Cardiac muscle cell (in vitro differentiated cells and primary cell): ENCODE data around the gene MRPS23. TPM values are rescaled to one million over a fixed set of nuclear protein-coding genes. Genes with fewer than 3 reads are reported as not detected.

Experiments
- DNase-seq, 2 donors: peaks; one replicate each; pipeline versions ENCODE4 v3.0.0 to v3.0.0-alpha.2; 2010 to 2017; ENCODE audit warnings: low read depth in 1 of 2, low spot score in 1 of 2
- H3K27ac ChIP-seq: fragments of 200-600 bp; sonication (generic); 2 replicates; pipeline ENCODE4 v1.5.1; 2016
- H3K27me3 ChIP-seq: fragments of 200-600 bp; sonication (generic); 2 replicates; pipeline ENCODE4 v1.6.0; 2016; ENCODE audit warnings: control low read depth
- H3K36me3 ChIP-seq: fragments of 200-600 bp; sonication (generic); 2 replicates; pipeline ENCODE4 v1.5.1; 2016; ENCODE audit warnings: control low read depth
- H3K4me1 ChIP-seq: fragments of 200-600 bp; sonication (generic); 2 replicates; pipeline ENCODE4 v1.8.1; 2017; ENCODE audit warnings: low read depth, mild to moderate bottlenecking, mixed run types
- H3K4me3 ChIP-seq: fragments of 200-600 bp; sonication (generic); 2 replicates; pipeline ENCODE4 v1.5.1; 2016; ENCODE audit warnings: mild to moderate bottlenecking
- H3K9me3 ChIP-seq: fragments of 200-600 bp; sonication (generic); 2 replicates; pipeline ENCODE4 v1.5.1; 2017; ENCODE audit warnings: low read depth, mild to moderate bottlenecking, control low read depth
- polyA plus RNA-seq: library from polyadenylated mRNA; unstranded; fragments of >200 nt; fragmentation: Nextera tagmentation; extraction: Ambion mirVana; gene quantifications from 2 replicates; pipeline ENCODE4 v1.2.1, GENCODE V29; 2016
- total RNA-seq: library from RNA; depleted of rRNA; stranded (reverse); fragments of >200 nt; gene quantifications from 2 replicates; pipeline ENCODE4 v1.2.3, GENCODE V29; 2016
- TF ChIP-seq, protein P1 (sequence below): IDR thresholded peaks from 2 replicates; pipeline ENCODE4 v1.5.1; 2012; ENCODE audit warnings: low read depth, mild to moderate bottlenecking, low read length

Gene MRPS23
- total and polyA plus RNA-seq, 2 experiments from 2014 or later = 24.4 to 87.9 TPM

DNA sequence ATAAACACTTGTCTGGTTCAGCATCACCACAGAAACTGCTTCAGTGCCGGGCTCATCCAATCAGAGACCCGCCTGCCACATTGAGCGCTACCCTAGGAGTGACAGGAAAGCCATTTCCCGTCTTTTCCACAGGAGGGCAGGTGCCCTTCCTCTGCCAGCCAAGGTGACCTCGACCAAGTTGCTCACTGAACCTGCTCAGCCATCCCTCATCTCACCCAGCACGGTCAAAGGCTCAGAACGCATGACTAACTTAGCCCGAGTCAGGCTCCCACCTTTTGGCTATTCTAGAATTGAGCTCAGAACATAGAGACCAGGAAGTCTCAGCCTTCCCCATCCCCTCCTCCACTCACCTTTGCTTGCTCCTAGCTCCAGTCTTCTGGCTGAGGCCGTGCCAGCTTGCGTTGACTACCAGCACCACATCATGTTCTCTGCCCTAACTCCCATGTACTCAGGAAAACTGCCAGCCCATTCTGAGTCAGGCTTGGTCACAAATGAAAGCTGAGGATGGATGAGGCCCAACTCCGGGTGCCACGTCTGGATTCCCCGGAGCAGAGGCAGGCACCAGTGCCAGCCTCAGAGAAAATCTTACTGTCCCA lies 15.6 kb downstream of the MRPS23 start:
- no peak for DNase-seq
- Histone ChIP-seq H3K27ac (no peak overlapping the region), H3K27me3 (no peaks in the 10 kb centered on the region), H3K36me3 (peaks cover 4% of the 10 kb centered on the region), H3K9me3 (no peaks in the 10 kb centered on the region), H3K4me3 (no peak overlapping the region), H3K4me1 (peaks cover 5% of the 10 kb centered on the region)
- TF ChIP-seq, protein P1, sequence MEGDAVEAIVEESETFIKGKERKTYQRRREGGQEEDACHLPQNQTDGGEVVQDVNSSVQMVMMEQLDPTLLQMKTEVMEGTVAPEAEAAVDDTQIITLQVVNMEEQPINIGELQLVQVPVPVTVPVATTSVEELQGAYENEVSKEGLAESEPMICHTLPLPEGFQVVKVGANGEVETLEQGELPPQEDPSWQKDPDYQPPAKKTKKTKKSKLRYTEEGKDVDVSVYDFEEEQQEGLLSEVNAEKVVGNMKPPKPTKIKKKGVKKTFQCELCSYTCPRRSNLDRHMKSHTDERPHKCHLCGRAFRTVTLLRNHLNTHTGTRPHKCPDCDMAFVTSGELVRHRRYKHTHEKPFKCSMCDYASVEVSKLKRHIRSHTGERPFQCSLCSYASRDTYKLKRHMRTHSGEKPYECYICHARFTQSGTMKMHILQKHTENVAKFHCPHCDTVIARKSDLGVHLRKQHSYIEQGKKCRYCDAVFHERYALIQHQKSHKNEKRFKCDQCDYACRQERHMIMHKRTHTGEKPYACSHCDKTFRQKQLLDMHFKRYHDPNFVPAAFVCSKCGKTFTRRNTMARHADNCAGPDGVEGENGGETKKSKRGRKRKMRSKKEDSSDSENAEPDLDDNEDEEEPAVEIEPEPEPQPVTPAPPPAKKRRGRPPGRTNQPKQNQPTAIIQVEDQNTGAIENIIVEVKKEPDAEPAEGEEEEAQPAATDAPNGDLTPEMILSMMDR = no peak

- Histone ChIP-seq H3K36me3 (peaks cover under 1% of the 10 kb centered on the region), H3K9me3 (no peaks in the 10 kb centered on the region), H3K4me3 (peak overlapping the region; percentile 27), H3K27ac (peak overlapping the region; percentile 48), H3K27me3 (no peaks in the 10 kb centered on the region), H3K4me1 (peaks cover 5% of the 10 kb centered on the region)
- TF ChIP-seq, protein P1 = peak; percentile 88
- peak; percentile 82 to 85 for DNase-seq
Observed at GRCh38 chr17:57833179-57833939, 16.5 kb downstream of the MRPS23 start.

- TF ChIP-seq, protein P1 = no peak
- Histone ChIP-seq H3K27me3 (no peaks in the 10 kb centered on the region), H3K4me1 (peaks cover 5% of the 10 kb centered on the region), H3K4me3 (peak overlapping the region; percentile 27), H3K9me3 (no peaks in the 10 kb centered on the region), H3K27ac (peak overlapping the region; percentile 48), H3K36me3 (no peaks in the 10 kb centered on the region)
- peak in 1 of 2 donors; percentile 16 for DNase-seq
Observed at GRCh38 chr17:57832314-57833178, 17.3 kb downstream of the MRPS23 start.

DNA sequence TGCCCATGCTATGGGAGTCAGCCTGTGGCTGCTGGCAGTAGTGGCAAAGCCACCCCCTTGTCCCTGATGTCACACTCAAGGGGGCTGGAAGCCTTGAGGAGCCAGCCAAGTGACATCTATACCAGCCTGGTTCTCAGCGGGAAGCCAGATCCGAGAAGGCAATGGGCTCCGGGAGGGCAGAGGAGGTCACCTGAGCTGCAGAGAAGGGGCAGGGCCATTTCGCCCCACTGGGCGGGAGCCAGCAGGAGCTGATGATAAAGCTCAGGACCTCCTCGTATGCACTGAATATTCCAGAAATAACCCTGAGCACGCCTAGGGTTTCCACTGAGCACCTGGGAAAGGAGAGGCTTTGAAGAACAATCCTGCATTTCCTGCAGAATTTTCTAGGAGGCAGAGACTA lies 19.0 kb downstream of the MRPS23 start:
- Histone ChIP-seq H3K4me3 (no peak overlapping the region), H3K27me3 (no peaks in the 10 kb centered on the region), H3K4me1 (peaks cover 5% of the 10 kb centered on the region), H3K9me3 (no peaks in the 10 kb centered on the region), H3K27ac (no peak overlapping the region), H3K36me3 (no peaks in the 10 kb centered on the region)
- no peak for DNase-seq
- TF ChIP-seq, protein P1 = no peak
